Stimulated activated CD8-positive, alpha-beta memory T cell treated with anti-CD3 and anti-CD28 coated beads, Interleukin-4, amount 100 ng/mL, for 4 hours (primary cell): ENCODE measurements around the gene GAB2.

Experiments
- DNase-seq, 2 donors: peaks; one replicate each; pipeline ENCODE4 v3.0.0-alpha.2; 2020; ENCODE audit warnings: low read depth in 2 of 2, low spot score in 1 of 2

GAB2 gene

DNA sequence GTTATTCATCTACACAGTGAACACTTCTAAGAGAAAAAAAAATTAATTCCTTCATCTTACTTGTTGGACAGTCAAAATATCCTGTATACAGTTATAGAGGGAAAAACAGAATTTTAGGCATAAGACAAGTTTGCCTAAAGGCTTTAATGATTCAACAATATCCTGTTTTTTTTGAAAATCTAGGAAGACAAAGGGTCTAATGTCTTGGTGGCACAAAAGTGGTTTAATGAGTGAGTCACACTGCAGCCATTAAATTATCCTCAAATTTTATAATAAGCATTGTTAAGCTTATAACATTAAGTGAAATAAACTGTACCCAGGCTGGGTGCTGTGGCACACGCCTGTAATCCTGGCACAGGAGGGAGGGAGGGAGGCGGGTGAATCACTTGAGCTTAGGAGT lies 72.9 kb downstream of the GAB2 start:
- no peak for DNase-seq

DNA sequence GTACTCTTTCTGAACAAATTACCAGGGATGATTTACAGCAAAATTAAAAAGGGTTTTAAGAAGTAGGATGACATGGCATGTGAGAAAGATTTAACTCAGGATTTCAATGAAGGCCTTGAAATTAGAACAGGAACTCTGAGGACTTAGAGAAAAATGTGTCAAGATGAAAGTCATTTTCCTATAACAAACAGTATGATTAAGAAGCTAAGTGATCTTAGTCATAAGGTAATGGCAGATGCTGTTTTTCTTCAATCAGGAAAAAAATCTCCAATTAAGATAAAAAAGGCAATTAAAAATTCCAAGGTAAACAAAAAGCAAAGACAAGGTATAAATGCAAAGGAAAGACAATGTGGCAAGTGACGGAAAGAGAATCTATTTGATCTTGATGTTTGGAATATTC lies 73.5 kb downstream of the GAB2 start:
- DNase-seq = no peak

DNA sequence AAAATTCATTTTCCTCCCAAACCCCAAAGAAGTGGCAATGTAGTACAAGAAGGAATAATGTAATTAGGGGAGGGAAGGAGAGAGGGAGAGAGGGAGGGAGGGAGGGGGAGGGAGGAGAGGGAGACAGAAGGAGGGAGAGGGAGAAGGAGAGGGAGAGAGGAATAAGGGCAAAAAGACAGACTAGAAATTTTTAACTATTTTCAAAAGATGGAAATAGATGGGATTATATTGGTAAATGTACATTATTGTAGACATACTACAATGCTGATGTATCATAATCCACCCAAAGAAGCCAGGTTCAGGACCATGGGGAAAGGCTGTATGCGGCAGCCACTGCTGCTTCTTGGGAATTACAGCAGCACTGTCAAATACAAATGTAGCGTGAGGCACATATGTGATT lies 74.3 kb downstream of the GAB2 start:
- no peak for DNase-seq

DNA sequence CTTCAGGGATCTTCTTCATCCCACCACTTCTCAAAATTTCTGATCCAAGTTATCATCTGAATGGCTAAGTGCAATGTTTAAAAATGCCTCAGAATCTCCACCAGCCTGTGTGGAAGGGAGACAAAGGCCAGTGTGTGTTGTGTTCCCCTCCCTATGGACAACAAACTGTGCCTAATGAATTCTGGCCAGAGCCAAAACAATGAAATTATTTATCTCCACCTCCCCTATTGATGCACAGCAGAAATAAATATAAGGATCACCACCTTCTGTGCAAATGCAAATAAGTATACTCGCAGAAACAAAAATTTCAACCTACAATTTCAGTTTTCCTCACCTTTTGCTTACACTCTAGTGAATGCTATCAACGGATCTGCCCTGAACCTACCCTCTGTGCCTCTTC lies 75.8 kb downstream of the GAB2 start:
- DNase-seq = no peak

DNA sequence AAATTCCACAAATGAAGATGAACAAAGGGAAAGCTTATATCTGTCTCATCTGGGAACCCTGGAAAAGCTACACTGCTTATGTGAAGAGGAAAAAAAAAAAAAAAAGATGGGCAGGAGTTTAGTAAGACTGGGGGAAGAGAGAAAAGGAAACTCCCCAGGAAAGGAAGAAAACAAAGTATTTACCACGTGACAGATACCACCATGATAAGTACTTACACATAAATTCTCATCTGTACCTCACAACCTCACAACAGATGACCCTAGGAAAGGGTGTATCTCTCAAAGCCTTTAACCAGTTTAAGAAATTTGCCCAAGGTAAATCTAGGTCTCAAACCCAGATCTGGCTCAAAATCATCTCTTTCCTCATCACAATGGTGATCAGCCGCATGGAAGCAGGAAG lies 77.1 kb downstream of the GAB2 start:
- no peak for DNase-seq

DNA sequence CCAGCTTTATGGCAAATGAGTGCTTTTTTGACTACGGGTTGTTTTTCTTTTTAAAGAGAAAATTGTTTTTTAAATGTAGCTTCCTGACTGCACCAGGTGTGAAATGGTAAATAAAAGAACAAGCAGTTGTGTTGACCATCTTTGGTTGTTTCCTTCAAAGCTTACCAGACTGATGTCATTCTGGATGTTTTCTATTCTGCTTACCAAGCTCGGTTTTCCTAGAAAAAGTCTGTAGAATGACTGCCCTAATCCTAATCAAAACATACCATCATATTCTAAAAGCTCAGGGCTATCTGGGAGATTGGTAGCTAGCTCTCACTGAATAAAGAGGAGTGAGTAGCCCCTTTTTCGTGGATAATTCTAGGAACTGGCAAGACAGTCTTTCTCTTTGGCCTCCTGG lies 77.7 kb downstream of the GAB2 start:
- no peak for DNase-seq

DNA sequence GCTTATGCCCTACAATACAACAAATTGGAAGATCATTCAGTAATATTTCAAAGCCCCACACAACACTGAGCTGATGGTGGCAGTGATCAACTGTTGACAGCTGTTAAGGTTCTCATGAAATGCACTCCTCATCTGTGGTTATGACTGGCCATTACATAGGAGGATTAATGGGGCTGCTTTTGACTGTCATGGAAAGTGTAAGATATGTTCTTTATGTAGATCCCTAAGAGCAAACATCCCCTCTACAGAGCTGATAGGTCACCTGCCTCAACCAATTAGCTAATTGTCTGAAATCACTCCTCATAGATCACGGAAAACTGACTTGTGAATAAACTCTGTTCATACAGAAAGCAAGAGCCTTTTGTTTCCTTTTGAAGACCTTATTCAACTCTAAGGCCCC lies 78.1 kb downstream of the GAB2 start:
- DNase-seq = no peak

DNA sequence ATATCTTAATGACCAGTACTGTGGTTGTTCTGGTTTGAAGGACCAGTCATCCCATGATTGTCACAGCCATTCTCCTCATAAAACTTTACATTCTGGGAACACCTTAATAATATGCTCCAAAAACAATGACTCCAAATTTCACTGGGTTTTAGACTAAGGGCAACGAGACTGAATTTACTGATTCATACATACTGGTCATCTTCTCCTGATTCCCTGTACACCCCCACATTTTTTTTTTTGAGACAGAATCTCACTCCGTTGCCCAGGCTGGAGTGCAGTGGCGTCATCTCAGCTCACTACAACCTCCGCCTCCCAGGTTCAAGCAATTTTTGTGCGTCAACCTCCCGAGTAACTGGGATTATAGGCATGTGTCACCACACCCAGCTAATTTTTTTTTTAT lies 78.9 kb downstream of the GAB2 start:
- no peak for DNase-seq

DNA sequence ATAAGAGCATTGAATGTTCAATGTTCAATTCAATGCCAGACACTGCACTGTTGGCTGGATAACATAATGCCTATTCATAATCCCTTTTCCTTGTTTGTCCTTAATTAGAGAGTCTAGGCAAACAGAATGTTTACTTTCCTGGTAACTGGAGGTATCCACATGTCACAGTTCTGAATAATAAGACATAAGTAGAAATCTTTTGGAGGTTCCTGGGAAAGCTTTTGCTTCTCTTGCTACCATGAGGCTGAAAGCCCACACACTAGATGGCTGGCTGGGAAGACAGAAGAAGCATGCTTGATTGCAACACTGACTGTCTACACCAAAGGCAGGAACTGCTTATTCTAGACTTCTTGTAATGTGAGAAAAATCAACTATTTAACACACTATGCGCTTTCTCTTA lies 79.5 kb downstream of the GAB2 start:
- no peak for DNase-seq

DNA sequence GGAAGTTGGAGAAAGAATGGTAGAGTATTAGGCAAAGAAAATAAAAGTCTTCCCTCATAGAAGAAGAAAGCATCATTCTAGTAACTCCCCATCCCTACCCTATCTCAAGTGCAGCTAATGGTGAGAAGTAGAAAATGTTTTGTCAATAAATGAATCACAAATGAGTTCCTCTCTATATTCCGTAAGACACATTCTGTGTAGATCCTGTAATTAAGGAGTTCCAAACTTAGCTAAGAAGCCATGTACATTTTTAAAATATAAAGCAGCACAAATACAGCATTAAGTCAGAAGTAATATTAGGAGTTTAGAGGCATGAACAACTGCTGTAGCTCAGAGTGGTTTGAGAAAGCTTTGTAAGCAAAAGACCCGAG lies 80.1 kb downstream of the GAB2 start:
- no peak for DNase-seq

DNA sequence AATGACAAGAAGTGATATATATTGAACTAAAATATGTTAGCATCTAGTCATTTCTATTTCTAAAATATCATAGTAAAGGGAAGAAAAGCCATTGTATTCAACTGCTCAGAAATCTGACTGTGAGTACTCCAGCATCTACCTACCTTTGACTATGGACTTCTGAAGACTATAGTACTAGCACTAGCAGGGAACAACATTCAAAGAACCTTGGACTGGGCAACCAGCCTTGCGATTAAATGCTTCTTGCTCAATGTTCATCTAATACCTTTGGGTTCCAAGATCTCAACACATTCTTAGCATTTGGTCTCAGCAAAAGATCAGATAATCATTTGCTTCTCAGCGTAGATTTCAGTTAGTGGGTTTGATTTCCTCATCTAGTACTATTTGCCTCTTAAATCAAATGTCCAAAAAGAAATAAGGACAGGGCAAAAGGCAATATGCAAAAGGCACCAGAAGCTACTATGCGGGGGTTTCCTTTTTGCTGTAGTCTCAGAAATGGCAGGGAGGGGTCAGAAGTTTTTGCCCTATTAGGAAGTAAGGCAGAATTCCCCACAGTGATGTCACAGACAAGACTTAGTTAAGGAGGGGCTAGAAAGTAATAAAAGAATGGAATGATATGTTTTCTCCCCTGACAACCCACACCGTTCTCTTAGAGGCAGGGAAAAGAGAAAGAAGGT lies 80.6 kb downstream of the GAB2 start:
- DNase-seq = no peak

DNA sequence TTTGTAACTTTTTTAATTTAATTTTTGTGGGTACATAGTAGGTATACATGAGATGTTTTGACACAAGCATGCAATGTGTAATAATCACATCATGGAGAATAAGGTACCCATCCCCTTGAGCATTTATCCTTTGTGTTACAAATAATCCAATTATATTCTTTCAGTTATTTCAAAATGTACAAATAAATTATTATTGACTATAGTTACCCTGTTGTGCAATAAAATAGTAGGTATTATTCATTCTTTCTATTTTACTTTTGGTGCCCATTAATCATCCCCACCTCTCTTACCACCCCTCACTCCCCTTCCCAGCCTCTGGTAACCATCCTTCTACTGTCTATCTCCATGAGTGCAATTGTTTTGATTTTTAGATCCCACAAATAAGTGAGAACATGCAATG lies 83.5 kb downstream of the GAB2 start:
- no peak for DNase-seq

DNA sequence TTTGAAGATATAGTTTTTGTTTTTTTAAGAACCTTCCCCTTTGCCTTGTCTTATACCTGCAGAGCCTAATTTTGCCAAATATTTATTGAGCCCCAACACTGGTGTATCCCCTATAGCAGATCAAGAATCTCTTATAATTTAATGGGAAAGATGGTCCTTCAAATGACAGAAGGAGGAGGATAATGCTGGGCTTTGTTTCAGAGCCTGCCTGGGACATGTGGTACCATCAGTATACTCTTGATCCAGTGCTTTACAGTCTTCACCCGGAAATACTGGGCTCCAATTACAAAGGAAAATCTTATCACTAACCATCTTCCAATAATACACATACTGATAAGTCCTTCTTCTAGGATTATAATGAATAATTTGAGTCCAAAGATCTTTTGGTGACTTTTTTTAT lies 84.7 kb downstream of the GAB2 start:
- DNase-seq = no peak

DNA sequence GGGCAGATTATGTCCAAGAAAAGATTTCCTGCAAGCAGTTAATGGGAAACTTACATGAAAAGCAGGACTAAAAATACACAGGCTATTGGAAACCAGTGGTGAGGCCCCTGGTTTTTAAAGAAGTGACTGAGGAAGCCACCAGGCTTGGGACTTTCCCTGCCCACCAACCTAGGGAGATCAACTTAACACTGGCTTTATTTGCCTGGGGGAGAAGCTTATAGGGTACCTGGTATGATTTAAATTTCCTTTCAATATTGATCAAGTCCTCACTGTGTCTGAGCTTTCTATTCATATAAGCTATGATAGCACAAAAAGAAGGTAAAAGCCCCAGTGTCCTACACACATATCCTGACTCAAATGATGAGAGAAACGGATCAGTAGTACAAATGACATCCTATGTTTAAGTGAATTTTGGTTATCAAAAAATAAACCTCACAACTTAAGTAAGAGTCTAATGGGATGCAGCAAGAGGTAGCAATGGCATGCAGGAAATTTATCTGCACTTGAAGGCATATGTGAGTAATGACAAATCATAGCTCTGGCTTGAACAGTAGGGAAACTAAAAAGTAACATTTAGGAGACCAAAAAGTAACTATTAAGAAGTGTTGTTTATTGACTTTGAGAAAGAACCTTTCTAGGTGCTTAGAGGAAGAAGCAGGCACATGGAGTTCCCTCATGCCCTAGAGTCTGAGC lies 85.3 kb downstream of the GAB2 start:
- no peak for DNase-seq

DNA sequence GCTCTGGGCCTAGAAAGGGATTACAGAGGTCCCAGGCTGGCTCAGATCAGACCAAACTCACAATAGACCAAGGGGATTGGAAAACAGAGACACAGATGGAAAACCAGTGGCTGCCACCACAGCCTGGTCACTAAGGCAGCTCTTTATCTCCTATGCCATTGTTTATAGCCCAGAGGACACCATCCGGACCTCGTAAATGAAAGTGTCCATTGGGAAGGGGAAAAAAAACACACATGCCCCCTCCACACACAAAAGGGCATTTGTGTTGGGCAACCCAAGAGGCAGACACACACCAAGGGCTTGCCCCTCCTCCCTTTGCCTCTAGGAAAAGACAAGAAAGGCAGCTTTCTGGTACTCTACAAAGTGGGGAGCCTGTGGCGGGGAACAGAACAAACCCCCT lies 85.9 kb downstream of the GAB2 start:
- DNase-seq = no peak

DNA sequence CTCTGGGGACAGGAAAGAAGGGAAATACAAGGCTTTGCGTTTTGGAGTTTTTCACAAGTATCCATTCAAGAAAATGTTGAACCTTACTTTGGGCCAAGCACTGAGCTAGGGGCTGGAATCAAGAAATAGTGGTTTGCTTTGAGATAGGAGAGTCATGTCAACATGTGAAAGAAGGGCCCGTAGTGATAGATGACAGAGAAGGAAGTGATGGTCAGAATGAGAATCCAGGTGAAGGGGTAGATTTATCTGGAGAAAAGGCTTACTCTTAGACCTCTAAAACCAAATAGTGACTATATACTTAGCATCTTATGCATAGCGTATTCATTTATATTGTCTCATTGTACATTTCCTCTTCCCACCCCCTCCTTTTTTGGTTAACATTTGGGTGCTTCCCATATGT lies 87.3 kb downstream of the GAB2 start:
- no peak for DNase-seq

DNA sequence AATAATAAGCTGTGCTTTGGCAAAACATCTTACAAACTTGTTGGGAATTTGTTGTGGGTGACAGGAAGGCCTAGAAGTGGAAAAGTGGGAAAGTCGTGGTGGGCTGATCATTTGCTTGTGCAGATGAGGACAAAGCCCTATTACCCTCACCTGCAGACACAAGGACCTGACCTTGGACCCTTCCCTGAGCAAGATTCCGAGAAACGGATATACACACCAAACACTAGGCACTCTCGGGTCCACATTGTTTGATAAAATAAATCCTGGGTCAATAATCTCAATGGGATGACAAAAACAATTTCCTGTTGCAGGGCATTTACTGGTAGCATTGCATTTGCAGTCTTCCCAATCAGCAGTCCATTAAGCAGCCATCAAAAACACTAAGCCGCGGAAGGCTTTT lies 89.7 kb downstream of the GAB2 start:
- DNase-seq = no peak

DNA sequence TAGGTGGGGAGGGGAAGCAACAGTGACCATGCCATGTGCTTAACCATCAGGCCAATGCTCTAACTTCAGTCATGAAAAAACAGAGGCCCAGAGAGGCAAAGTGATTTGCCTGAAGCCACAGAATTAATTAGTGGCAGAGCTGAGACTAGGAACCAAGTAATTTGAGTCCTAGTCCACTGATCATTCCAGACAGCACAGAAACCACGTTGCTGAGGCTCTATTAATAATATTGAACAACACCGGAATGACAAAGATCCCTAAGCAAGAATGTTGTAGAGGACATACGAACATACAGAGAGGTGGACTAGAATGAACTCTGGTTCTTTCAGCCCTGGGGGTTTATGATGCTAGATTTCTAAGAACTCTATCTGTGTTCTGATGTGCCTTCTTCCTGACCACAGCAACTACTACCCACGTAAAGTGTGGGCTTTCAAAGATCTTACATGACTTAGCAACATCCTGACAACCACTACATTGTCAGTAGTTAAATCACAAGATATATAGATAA lies 92.3 kb downstream of the GAB2 start:
- no peak for DNase-seq

DNA sequence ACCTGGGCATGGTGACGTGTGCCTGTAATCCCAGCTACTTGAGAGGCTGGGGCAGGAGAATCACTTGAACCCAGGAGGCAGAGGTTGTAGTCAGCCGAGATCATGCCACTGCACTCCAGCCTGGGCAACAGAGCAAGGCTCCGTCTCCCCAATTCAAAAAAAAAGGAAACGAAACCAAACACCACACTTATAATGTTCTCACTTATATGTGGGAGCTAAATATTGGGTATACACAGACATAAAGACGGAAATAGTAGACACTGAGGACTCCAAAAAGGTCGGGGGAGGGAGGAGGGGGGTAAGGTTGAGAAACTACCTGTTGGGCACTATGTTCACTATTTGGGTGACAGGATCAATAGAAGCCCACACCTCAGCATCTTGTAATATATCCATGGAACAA lies 94.3 kb downstream of the GAB2 start:
- no peak for DNase-seq

DNA sequence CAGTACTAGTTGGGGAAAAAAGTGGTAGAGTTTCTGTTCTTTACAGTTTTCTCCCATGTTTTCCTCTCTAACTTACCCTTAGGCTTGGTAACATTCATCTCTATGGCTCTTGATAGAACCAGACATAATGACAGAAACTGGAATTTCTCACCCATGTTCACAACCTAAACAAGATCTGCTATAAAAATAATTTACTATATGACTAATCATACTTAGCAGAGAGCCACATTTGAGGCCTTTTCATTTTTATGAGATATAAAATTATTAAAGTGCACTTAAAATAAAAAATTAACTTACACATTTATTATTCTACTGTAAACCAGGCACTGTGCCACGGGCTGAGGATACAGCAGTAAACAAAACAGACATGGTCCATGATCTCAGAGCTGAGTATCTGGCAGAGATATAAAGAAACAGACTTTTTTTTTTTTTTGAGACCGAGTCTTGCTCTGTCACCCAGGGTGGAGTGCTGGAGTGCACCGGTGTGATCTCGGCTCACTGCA lies 98.1 kb downstream of the GAB2 start:
- DNase-seq = no peak

DNA sequence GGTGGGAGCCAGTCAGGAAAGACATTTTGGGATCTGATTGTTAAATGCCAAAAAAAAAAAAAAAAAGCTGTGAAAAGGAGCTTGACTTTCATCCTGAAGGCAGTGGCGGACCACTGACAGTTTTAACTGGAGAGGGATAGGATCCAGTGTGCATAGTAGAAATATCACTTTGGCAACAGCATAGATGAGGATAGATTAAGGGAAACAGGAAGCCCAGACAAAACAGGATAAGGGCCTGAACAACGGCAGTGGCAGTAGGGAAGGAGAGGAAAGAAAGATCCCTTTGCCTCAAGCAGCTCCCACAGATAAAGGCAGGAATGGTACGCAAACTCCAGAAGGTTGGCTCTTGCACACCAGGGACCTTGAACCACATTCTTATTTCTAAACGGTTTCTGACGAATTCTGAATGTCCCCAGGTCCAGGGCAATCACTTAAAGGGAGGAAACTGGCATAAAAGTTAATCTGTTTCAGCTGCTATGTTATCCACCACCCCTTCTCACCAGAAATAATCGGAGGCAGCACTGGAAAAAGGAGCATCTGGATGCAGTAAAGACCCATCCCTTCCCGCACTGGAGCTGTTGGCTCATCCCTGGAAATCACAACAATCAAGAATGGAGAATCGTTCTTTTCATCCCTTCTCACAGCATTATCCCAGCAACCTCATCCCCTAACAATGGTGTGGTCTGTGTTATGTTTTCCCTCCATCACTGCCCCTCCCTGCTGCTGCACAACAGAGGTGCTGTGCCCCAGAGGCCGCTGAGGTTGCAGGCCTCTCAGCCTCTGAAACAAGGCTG lies 99.1 kb downstream of the GAB2 start:
- DNase-seq = no peak

DNA sequence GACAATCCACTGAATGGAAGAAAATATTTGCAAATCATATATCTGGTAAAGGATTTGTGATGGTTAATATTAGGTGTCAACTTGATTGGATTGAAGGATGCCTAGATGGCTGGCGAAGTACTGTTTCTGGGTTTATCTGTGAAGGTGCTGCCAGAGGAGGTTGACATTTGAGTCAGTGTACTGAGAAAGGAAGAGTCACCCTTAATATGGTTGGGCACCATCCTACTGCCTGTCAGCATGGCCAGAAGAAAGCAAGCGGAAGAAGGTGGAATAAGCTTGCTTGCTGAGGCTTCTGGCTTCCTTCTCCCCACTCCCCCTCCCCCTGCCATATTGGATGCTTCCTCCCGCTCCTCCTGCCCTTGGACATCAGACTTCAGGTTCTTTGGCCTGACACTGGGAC lies 101.9 kb downstream of the GAB2 start:
- no peak for DNase-seq
